Brain microvascular endothelial cell (primary cell): ENCODE measurements around the gene HMCN2.

Experiments used
- DNase-seq: peaks from one replicate; pipeline ENCODE4 v3.0.0-alpha.2; 2020
- H3K27ac ChIP-seq: fragments of 250-450 bp; sonication (Bioruptor Pico); 2 replicates; pipeline ENCODE4 v1.5.1; 2020; ENCODE audit warnings: mild to moderate bottlenecking, moderate library complexity
- H3K27me3 ChIP-seq: fragments of 250-450 bp; sonication (Bioruptor Pico); replicated peaks from 2 replicates; pipeline ENCODE4 v1.5.1; 2020; ENCODE audit warnings: mild to moderate bottlenecking
- H3K36me3 ChIP-seq: fragments of 250-450 bp; sonication (Bioruptor Pico); replicated peaks from 2 replicates; pipeline ENCODE4 v1.5.1; 2020; ENCODE audit warnings: mild to moderate bottlenecking
- H3K4me3 ChIP-seq: 2 replicates; pipeline ENCODE4 v1.5.1; 2011; ENCODE audit warnings: low read depth, mild to moderate bottlenecking, control low read depth, low read length, moderate library complexity
- CTCF ChIP-seq: IDR thresholded peaks from 2 replicates; pipeline ENCODE4 v1.5.1; 2011; ENCODE audit warnings: low read depth, mild to moderate bottlenecking, moderate library complexity, low read length, control low read depth, inconsistent platforms; ENCODE audit errors: missing control alignments
- in situ Hi-C: cut with HindIII; loops from 2 replicates; pipeline ENCODE4 v1.10.0; 2017; ENCODE audit warnings: low sequenced_read_pairs, low pct_ligation_motif_present

The HMCN2 gene

GRCh38 chr9:130478736-130479575 is 213.4 kb downstream of the HMCN2 start:
- no peak for TF ChIP-seq CTCF
- peaks cover 28% of the 10 kb centered on the region for H3K27me3 ChIP-seq
- in situ Hi-C loops = no loop called here
- no peak overlapping the region for H3K4me3 ChIP-seq
- no peak for DNase-seq
- H3K36me3 ChIP-seq = no peaks in the 10 kb centered on the region
- H3K27ac ChIP-seq = no peak overlapping the region

DNA sequence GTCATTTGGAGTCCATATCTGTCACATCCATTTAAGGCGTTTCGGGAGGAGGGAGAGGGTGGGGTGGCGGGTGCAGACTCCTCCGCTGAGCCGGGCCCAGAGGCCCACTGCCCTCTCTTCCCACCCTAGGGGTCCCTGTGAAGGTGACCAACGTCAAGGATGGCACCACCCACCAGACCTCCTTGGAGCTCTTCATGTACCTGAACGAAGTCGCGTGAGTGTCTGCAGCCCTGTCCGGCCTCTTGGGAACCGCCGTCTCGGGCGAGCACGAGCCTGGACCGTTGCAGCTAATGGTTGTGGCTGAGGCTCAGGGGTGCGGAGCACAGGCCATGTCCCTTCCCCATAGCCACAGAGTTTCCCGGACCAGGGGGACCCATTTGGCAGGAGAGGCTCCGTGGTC is 214.0 kb downstream of the HMCN2 start:
- peaks cover 25% of the 10 kb centered on the region for H3K27me3 ChIP-seq
- H3K36me3 ChIP-seq = no peaks in the 10 kb centered on the region
- TF ChIP-seq CTCF = no peak
- no peak overlapping the region for H3K27ac ChIP-seq
- in situ Hi-C loops = no loop called here
- no peak for DNase-seq
- H3K4me3 ChIP-seq = no peak overlapping the region

DNA sequence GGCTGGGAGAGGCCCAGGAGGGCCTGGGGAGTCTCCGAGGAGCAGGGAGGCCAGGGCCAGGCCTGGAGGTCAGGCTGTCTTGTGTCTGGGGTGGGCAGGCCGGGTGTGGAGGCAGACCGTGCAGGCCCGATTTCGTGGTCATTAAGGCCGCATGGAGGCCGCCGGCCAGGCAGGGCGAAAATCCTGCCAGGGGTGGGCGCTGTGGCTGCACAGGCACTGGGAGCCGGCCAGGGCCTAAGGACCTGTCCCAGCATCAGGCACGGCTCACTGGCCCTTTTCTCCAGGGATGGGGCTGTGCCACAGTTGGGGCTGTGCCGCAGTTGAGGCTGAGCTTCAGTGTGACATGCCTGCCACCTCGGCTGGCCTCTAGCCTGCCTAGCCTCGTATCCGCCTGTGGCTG is 215.1 kb downstream of the HMCN2 start:
- peak; percentile 42 for TF ChIP-seq CTCF
- in situ Hi-C loops = no loop called here

DNA sequence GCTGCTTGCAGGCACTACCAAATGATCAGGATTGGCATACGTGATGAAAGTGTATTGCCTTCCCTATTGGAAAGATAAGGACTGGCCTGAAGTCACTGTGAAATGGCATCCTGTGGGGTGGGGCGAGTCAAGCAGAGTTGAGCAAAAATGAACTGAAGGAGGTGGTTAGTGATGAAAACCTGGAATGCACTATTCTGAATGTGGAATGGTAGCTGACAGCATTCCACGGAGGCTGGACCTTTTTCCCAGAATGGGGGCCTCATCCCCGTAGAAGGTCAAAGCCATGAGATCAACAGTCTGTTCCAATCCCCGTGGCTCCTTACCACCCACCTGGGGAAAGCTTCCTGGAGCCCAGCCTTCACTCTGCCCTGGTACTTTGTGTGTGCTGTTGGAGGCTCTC is 216.9 kb downstream of the HMCN2 start:
- H3K4me3 ChIP-seq = no peak overlapping the region
- H3K27me3 ChIP-seq = peaks cover 27% of the 10 kb centered on the region
- in situ Hi-C loops = no loop called here
- DNase-seq = no peak
- H3K27ac ChIP-seq = no peak overlapping the region
- no peak for TF ChIP-seq CTCF
- H3K36me3 ChIP-seq = no peaks in the 10 kb centered on the region

More for the DNA sequence above, 215.1 kb downstream of the HMCN2 start:
- no peak for DNase-seq
- Histone ChIP-seq H3K36me3 (no peaks in the 10 kb centered on the region), H3K27ac (no peak overlapping the region), H3K4me3 (no peak overlapping the region), H3K27me3 (peaks cover 27% of the 10 kb centered on the region)

DNA sequence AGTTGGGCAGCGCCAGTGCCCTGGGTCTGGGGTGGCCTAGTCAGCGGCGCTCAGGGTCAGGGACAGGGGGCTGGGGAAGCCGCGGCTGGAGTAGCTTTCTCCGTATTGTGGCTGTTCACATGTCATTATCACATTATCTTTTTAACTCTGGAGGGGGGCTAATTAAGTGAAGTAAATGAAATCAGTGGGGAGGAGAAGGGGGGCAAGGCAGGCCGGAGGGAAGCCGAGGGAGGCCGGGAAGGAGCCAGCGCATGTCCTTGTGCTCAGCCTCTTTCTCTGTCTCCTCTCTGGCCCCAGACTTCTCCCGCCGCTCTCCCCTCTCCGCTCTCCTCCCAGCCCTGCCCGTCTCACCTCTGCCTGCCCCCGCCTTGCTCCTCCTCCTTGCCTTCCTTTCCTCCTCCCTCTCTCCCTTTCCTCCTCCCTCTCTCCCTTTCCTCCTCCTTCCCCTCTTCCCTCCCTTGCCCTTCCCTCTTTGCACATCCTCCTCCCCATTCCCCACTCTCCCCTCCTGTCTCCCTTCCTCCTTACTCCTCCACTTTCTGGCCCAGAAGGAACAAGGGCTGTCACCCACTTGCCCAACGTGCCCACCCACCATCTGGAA is 217.9 kb downstream of the HMCN2 start:
- Histone ChIP-seq H3K27ac (no peak overlapping the region), H3K27me3 (peaks cover 27% of the 10 kb centered on the region), H3K4me3 (no peak overlapping the region), H3K36me3 (no peaks in the 10 kb centered on the region)
- in situ Hi-C loops = no loop called here
- no peak for DNase-seq
- TF ChIP-seq CTCF = no peak
